ENCODE data around the gene CDC42BPA. TPM values are rescaled to one million over a fixed set of nuclear protein-coding genes. Genes with fewer than 3 reads are reported as not detected.

CDC42BPA gene
- total RNA-seq, 2 experiments from 2014 or later, result 1.8 to 2.1 TPM

DNA sequence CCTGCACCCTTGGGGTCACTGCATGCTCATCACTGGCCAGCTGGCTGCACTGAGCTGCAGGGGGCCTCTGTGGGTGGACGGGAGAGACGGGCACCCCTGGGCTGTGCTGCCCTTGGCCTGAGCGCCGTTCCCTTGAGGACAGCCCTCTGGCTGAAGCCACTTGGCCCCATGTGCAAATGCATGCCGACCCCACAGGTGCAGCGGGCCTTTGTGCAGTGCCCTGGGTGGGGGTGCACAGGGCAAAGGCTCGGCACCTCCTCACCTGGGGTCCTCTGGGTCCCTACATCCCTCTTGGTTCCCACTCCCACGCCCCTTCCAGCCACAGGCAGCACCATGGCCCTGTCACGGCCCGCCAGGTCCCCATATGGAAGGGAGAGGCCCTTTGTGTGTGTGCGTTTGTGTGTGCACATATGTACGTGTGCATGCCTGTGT, 336.9 kb downstream of the CDC42BPA start:
- TF ChIP-seq, protein P1, sequence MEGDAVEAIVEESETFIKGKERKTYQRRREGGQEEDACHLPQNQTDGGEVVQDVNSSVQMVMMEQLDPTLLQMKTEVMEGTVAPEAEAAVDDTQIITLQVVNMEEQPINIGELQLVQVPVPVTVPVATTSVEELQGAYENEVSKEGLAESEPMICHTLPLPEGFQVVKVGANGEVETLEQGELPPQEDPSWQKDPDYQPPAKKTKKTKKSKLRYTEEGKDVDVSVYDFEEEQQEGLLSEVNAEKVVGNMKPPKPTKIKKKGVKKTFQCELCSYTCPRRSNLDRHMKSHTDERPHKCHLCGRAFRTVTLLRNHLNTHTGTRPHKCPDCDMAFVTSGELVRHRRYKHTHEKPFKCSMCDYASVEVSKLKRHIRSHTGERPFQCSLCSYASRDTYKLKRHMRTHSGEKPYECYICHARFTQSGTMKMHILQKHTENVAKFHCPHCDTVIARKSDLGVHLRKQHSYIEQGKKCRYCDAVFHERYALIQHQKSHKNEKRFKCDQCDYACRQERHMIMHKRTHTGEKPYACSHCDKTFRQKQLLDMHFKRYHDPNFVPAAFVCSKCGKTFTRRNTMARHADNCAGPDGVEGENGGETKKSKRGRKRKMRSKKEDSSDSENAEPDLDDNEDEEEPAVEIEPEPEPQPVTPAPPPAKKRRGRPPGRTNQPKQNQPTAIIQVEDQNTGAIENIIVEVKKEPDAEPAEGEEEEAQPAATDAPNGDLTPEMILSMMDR (IDR thresholded peaks at IDR 0.05), result no peak
- Mint-ChIP-seq H3K4me1 (ENCODE audit: low read depth) (no peaks in the 10 kb centered on the region), H3K9me3 (no peaks in the 10 kb centered on the region), H3K27ac (no peak overlapping the region), H3K36me3 (ENCODE audit: low read depth) (peaks cover 11% of the 10 kb centered on the region), H3K4me3 (no peak overlapping the region), H3K27me3 (no peaks in the 10 kb centered on the region)
- no peak for ATAC-seq
- no peak for DNase-seq
- ChIA-PET CTCF (no interaction called here), POLR2A (no interaction called here)
- intact Hi-C loops (cut with micrococcal nuclease), result no loop called here

DNA sequence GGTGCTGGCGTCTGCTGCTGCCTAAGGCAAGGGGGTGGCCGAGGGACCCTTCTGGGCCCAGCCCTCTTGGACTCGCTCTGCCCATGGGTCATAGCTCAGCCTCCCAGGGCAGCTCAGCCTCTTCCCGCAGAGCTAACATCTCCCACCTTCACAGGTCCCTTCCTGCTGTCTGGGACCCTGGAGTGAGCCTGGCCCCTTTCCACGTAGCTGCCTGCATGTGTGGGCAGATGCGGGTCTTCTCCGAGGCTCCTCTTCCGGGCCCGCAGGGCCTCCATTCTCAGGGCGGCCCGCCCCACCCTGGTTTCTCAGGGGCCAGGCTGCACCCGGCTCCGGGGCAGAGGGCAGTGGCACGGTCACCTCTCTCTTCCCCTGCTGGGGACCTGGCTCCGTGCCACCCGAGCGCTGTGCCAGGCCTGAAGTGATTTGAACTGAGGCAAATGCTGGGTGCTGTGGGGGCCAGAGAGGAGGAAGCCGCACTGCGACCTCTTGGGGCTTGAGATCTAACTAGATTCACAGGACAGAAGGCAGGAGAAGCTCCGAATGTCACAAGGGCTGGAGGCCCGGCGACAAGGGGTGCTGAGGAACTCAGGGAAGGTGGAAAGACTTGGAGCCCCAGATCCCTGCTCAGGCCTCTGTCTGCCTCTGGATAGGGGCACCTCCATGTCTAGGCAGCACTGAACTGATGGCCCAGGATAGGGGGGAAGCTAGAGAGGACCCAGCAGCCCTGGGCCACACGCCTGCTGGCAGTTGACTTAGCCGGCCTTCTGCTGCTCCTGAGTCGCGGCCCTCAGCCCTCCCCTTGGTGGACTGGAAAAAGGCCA, 337.5 kb downstream of the CDC42BPA start:
- Mint-ChIP-seq H3K4me3 (no peak overlapping the region), H3K4me1 (ENCODE audit: low read depth) (no peaks in the 10 kb centered on the region), H3K27me3 (no peaks in the 10 kb centered on the region), H3K27ac (no peak overlapping the region), H3K9me3 (no peaks in the 10 kb centered on the region), H3K36me3 (ENCODE audit: low read depth) (peaks cover 6% of the 10 kb centered on the region)
- ChIA-PET POLR2A (no interaction called here), CTCF (no interaction called here)
- ATAC-seq, result no peak
- no peak for DNase-seq
- intact Hi-C loops (cut with micrococcal nuclease), result no loop called here
- TF ChIP-seq, protein P1 (IDR thresholded peaks at IDR 0.05), result no peak

DNA sequence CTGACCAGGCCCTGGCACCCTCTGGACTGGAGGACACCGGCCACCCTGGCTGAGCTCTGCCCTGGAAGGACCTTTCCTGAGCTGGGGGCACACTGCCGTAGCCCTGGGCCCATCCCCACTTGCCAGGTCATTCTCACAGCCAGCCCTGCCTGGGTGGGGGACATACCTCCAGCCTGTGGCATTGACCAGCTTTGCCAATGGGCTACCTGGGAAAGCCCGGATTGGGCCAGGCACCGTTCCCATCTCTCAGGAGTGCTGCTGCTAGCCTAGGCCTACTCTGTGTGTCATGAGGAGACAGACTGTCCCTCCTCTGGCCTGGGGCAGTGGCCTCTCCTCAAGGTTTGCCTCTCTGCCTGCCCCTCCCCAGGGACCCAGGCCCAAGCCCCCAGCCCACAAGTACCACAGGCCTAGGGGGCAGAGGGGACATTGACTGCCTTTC, 338.2 kb downstream of the CDC42BPA start:
- no peak for DNase-seq
- TF ChIP-seq, protein P1 (IDR thresholded peaks at IDR 0.05), result no peak
- CTCF ChIA-PET, result no interaction called here
- no peaks in the 10 kb centered on the region for H3K4me1 Mint-ChIP-seq (ENCODE audit: low read depth)
- no peak overlapping the region for H3K27ac Mint-ChIP-seq
- no peak for ATAC-seq
- H3K4me3 Mint-ChIP-seq, result no peak overlapping the region
- H3K36me3 Mint-ChIP-seq (ENCODE audit: low read depth), result peaks cover 4% of the 10 kb centered on the region
- intact Hi-C loops (cut with micrococcal nuclease), result no loop called here
- POLR2A ChIA-PET, result interaction anchor here (1.6 kb wide), 1 partner anchor 16 kb away, joined by 4 read pairs; no protein-coding TSS in a partner anchor
- H3K27me3 Mint-ChIP-seq, result no peaks in the 10 kb centered on the region
- no peaks in the 10 kb centered on the region for H3K9me3 Mint-ChIP-seq

DNA sequence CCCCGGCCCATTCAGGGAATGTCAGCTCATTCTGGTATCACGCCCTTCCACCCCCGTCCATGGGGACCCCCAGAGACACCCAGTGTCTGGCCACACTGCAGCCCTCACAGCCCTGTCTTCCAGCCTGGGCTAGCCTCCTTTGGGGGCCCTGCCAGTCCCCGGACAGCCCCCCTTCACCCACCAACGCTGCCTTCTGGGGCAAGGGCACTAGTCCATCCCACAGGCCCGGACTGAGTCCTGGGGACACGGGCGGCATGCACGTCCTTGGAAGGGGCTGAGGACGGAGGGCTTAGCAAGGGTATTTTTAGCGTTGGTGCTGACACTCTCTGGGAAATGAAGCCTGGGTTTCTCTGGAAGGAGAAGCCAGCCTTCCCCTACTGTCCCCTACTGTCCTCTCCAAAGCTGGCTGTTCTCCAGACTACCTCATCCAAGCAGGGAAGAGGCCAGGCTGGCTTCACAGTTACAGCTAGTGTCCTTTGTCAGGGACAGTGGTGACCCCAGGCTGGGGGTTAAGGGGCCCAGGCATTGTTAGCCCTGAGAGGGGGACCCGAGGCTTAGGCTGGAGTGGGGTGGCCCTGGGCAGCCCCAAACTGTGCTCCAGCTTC, 338.7 kb downstream of the CDC42BPA start:
- ATAC-seq, result no peak
- no peak overlapping the region for H3K27ac Mint-ChIP-seq
- intact Hi-C loops (cut with micrococcal nuclease), result no loop called here
- no peak overlapping the region for H3K4me3 Mint-ChIP-seq
- H3K9me3 Mint-ChIP-seq, result no peaks in the 10 kb centered on the region
- ChIA-PET CTCF (no interaction called here), POLR2A (interaction anchor here (1.6 kb wide), 1 partner anchor 16 kb away, joined by 4 read pairs; no protein-coding TSS in a partner anchor)
- H3K36me3 Mint-ChIP-seq (ENCODE audit: low read depth), result peaks cover 4% of the 10 kb centered on the region
- TF ChIP-seq, protein P1 (IDR thresholded peaks at IDR 0.05), result no peak
- H3K27me3 Mint-ChIP-seq, result no peaks in the 10 kb centered on the region
- no peak for DNase-seq
- no peaks in the 10 kb centered on the region for H3K4me1 Mint-ChIP-seq (ENCODE audit: low read depth)

DNA sequence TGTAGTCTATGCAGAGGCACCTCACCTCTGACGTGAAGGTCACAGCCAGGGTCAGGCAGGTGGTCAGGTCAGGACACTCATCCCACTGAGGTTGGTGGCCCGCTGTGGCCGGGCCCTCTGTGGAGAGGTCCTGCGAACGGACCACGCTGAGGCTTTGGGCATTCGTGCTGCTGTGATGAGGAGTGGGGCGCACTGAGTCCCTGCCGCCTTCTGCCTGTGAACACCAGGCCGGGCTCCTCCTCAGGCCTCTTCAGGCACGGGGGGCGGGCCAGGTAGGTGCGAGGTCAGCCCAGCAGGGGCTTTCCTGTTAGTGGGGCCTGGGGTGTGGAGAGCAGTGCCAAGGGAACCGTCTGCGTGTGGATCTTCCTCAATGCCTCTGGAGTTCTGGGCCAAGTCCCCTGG, 339.2 kb downstream of the CDC42BPA start:
- ChIA-PET POLR2A (interaction anchor here (1.6 kb wide), 1 partner anchor 17 kb away, joined by 4 read pairs; no protein-coding TSS in a partner anchor), CTCF (no interaction called here)
- no peak for DNase-seq
- TF ChIP-seq, protein P1 (IDR thresholded peaks at IDR 0.05), result no peak
- intact Hi-C loops (cut with micrococcal nuclease), result no loop called here
- Mint-ChIP-seq H3K9me3 (no peaks in the 10 kb centered on the region), H3K36me3 (ENCODE audit: low read depth) (peaks cover 4% of the 10 kb centered on the region), H3K27ac (no peak overlapping the region), H3K27me3 (no peaks in the 10 kb centered on the region), H3K4me1 (ENCODE audit: low read depth) (no peaks in the 10 kb centered on the region), H3K4me3 (no peak overlapping the region)
- ATAC-seq, result no peak

Measured in activated CD8-positive, alpha-beta T cell treated with anti-CD3 and anti-CD28 coated beads for 36 hours (primary cell).